Esophagus squamous epithelium (tissue), 5 donors: ENCODE data around the gene OLFML2A. TPM values are rescaled to one million over a fixed set of nuclear protein-coding genes. Genes with fewer than 3 reads are reported as not detected.

Source experiments
- DNase-seq: peaks from one replicate; lab custom pipeline; 2025; lab: John Stamatoyannopoulos, UW
- H3K27ac ChIP-seq, 4 donors: fragments of 200-600 bp; sonication (generic); one replicate each; pipeline ENCODE4 v1.5.1; 2016 to 2019; ENCODE audit warnings: mild to moderate bottlenecking in 1 of 4
- H3K27me3 ChIP-seq, 4 donors: fragments of 200-600 bp; sonication (generic); 1 replicate in 3 of 4; 2 replicates in 1 of 4; pipeline versions ENCODE4 v1.5.1 to v1.6.0; 2017 to 2021; ENCODE audit warnings: antibody characterized with exemption in 1 of 4
- H3K36me3 ChIP-seq, 3 donors: fragments of 200-600 bp; sonication (generic); one replicate each; pipeline ENCODE4 v1.5.1; 2016 to 2019
- H3K4me1 ChIP-seq, 3 donors: fragments of 200-600 bp; sonication (generic); one replicate each; pipeline ENCODE4 v1.5.1; 2017 to 2019
- H3K4me3 ChIP-seq, 4 donors: fragments of 200-600 bp; sonication (generic); 1 replicate in 3 of 4; 2 replicates in 1 of 4; pipeline ENCODE4 v1.5.1; 2016 to 2019; ENCODE audit warnings: mild to moderate bottlenecking in 2 of 4, moderate library complexity in 1 of 4
- H3K9me3 ChIP-seq, 3 donors: fragments of 200-600 bp; sonication (generic); one replicate each; pipeline ENCODE4 v1.5.1; 2016 to 2019
- CTCF ChIP-seq, 6 experiments: fragments of 450-650 bp in 4 of 6; fragments of 200-600 bp in 2 of 6; sonication (generic) in 2 of 6; IDR thresholded peaks; one replicate each; pipeline ENCODE4 v1.5.1; 2016 to 2019; ENCODE audit warnings: antibody characterized with exemption in 6 of 6, mild to moderate bottlenecking in 4 of 6, moderate library complexity in 4 of 6
- POLR2A ChIP-seq, 4 donors: fragments of 450-650 bp; IDR thresholded peaks; one replicate each; pipeline ENCODE4 v1.6.1; 2017; ENCODE audit warnings: antibody characterized with exemption in 4 of 4, mild to moderate bottlenecking in 4 of 4, moderate library complexity in 3 of 4
- WGBS, 2 donors: methylation state at CpG; one replicate each; pipeline ENCODE4 v1.1.5; 2018; 5-methylcytosine and 5-hydroxymethylcytosine counted together
- intact Hi-C: fragments of 100-400 bp; cut with DNase I; formaldehyde crosslinking; loops from one replicate; pipeline ENCODE4 v1.15.0; 2022
- total RNA-seq, 4 donors: library from RNA; depleted of rRNA; stranded (reverse); fragments of >200 nt; gene quantifications; one replicate each; pipeline ENCODE4 v1.1.0, GENCODE V29; 2016
- donor health status: DM: yes; HTN: yes; CAD: no.

The OLFML2A gene
- total RNA-seq, 4 donors from 2014 or later: 9.0 to 21.7 (median 13.6) TPM

DNA sequence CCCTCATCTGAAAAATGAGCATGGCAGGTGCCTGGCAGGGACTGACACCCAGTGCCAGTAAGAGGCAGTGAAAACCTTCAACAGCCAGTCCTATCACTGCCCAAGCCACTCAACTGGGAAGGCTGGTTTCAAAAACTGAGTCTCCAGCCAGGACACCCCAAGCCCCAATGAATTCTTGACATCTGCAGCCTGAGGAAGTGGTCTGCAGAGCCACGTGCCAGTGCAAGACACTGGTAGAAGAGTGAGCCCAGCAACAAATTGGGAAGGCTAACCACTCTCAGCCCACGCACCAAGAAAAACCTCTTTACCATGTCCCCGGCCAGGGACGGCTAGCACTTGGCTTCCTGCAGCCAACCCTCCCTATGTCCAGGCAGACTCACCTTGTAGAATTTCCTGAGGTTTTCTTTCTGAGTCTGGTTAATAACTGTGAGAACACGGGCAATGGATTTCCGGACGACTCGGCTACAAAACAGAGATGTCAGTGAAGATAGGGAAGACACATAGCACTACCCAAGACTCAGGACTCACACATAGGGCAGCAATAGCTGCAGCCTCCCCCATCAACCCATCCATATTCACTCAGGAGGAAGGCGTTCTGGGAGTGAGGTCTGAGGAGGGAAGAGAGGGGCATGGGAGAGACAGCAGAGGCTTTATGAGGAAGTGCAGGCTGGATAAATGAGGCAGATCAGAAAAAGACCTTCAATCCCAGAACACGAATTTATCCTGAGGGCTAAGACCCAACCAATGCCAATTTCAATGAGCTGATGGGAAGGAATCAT, 83.1 kb downstream of the OLFML2A start:
- TF ChIP-seq POLR2A (IDR thresholded peaks at IDR 0.05) (no peak), CTCF (IDR thresholded peaks at IDR 0.05) (no peak)
- intact Hi-C loops: loop anchor here (10.0 kb wide), 1 partner anchor 285 kb away; the partner anchor contains the start of gene SCAI
- H3K9me3 ChIP-seq: no peaks in the 10 kb centered on the region
- DNase-seq: no peak
- peaks cover 18 to 51% (median 28%) of the 10 kb centered on the region in 3 donors for H3K36me3 ChIP-seq
- peaks cover 32 to 75% (median 44%) of the 10 kb centered on the region in 3 donors for H3K4me1 ChIP-seq
- peak overlapping the region; percentile 70 to 99 (median 87) for H3K4me3 ChIP-seq
- WGBS, 2 donors: 16 to 22% methylated on average over 2 to 10 of the region's 10 CpGs
- H3K27ac ChIP-seq: peak overlapping the region; percentile 93 to 97 (median 94)
- H3K27me3 ChIP-seq: no peaks in the 10 kb centered on the region

- Histone ChIP-seq H3K4me3 (peak overlapping the region; percentile 70 to 99 (median 87)), H3K9me3 (no peaks in the 10 kb centered on the region), H3K27me3 (no peaks in the 10 kb centered on the region), H3K36me3 (peaks cover 18 to 51% (median 28%) of the 10 kb centered on the region in 3 donors), H3K4me1 (peaks cover 32 to 75% (median 44%) of the 10 kb centered on the region in 3 donors), H3K27ac (peak overlapping the region; percentile 93 to 97 (median 94))
- no peak for DNase-seq
- 1 to 9% methylated on average over 7 to 10 of the region's 12 CpGs for WGBS, 2 donors
- intact Hi-C loops: no loop called here
- TF ChIP-seq POLR2A (IDR thresholded peaks at IDR 0.05): no peak
Measured at GRCh38 chr9:124860582-124861341, 83.8 kb downstream of the OLFML2A start.

- Histone ChIP-seq H3K27me3 (no peaks in the 10 kb centered on the region), H3K4me1 (peaks cover 32 to 75% (median 44%) of the 10 kb centered on the region in 3 donors), H3K9me3 (no peaks in the 10 kb centered on the region), H3K4me3 (peak within 1 kb of the TSS; percentile 70 to 99 (median 87)), H3K27ac (peak within 1 kb of the TSS; percentile 93 to 97 (median 94)), H3K36me3 (peaks cover 16 to 44% (median 28%) of the 10 kb centered on the region in 3 donors)
- TF ChIP-seq POLR2A (IDR thresholded peaks at IDR 0.05): peak in 2 of 4 donors; percentile 86 to 94
- peak in 4 of 6 experiments; percentile 7 to 39 (median 28) for TF ChIP-seq CTCF (IDR thresholded peaks at IDR 0.05)
- intact Hi-C loops: no loop called here
- peak; percentile 82 for DNase-seq
- WGBS, 2 donors: 0 to 2% methylated on average over 13 to 22 of the region's 92 CpGs
Measured at GRCh38 chr9:124861342-124862229, 84.7 kb downstream of the OLFML2A start, which contains the start of the genes ARPC5L and RPL35. TSS of gene ARPC5L (plus strand) at chr9:124862130. CDS start at chr9:124869291, 7,161 bp downstream. TSS of gene RPL35 (minus strand) at chr9:124861957. CDS start at chr9:124861912, 45 bp downstream.

DNA sequence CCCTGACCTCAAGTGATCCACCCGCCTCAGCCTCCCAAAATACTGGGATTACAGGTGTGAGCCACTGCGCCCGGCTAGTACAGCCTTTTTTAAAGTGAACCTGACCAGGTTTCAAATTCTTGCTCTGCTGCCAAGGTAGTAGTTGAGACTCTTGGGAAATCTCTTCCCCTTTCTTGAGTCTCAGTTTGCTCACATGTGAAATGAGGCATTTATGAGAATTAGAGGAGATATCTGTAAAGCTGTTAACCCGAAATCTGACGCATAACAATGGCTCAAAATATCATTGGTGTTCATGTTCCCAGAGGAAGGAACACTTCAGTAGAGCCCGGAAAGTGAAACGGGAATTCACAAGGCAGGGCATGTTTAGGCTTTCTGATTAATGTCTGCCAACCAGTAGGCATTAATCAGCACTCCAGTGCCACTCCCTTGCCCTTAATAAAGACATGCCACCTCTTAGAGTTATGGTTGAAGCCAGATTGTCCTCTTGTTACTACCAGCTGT, 86.5 kb downstream of the OLFML2A start:
- peak overlapping the region in 3 of 4 donors; percentile 70 to 99 (median 89) for H3K4me3 ChIP-seq
- WGBS, 2 donors: 31 to 41% methylated on average over 6 to 7 of the region's 7 CpGs
- TF ChIP-seq CTCF (IDR thresholded peaks at IDR 0.05): no peak
- DNase-seq: no peak
- H3K9me3 ChIP-seq: no peaks in the 10 kb centered on the region
- H3K4me1 ChIP-seq: peaks cover 32 to 71% (median 51%) of the 10 kb centered on the region in 3 donors
- intact Hi-C loops: no loop called here
- H3K36me3 ChIP-seq: peaks cover 7 to 26% (median 14%) of the 10 kb centered on the region in 3 donors
- peak overlapping the region; percentile 93 to 97 (median 94) for H3K27ac ChIP-seq
- H3K27me3 ChIP-seq: no peaks in the 10 kb centered on the region

Other genes starting within 250 kb of the OLFML2A start
- gene NR6A1, start 5.8 kb upstream of the OLFML2A start, total RNA-seq: 1 to 10 TPM; 1.9 to 4.0 (median 2.7) TPM
- not detected for gene WDR38, start 76.3 kb downstream of the OLFML2A start, total RNA-seq
- gene RPL35, start 84.8 kb downstream of the OLFML2A start, total RNA-seq: 1,000 to 10,000 TPM; 2,345 to 3,186 (median 2,827) TPM
- gene ARPC5L, start 85.0 kb downstream of the OLFML2A start, total RNA-seq: 10 to 100 TPM; 39.1 to 59.6 (median 45.3) TPM
- 10 to 100 TPM; 11.9 to 18.8 (median 14.8) TPM for gene GOLGA1, start 163.9 kb downstream of the OLFML2A start, total RNA-seq